Fibroblast of skin of abdomen (primary cell): ENCODE results near the gene TMEM38A.
"Not testable (repeated sequence)": the region's sequence is repeated elsewhere in the genome, so short reads cannot be mapped to it uniquely, and the experiment has no call there.

Experiments used
- DNase-seq: peaks from one replicate; pipeline ENCODE4 v3.0.0-alpha.2; 2013

TMEM38A gene

DNA sequence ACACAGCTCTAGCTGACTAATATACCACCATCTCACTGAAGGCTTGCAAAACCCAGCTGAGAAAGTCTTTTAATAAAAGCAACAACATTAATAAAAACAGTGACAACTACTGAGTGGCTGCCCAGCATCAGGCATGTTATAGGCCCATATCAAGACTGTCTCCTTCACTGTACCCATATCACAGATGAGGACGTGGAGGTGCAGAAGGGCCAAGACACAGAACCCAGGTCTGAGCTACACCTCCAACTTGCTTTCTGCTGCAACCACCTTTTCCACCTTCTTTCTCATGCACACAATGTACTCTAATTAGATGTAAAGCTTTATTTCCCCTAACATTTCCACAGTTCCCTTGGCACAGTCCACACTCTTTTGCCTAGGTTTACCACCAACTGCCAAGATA, 22.3 kb upstream of the TMEM38A start:
- no peak for DNase-seq

GRCh38 chr19:16640951-16641350, 20.0 kb upstream of the TMEM38A start:
- DNase-seq: no peak

- DNase-seq: no peak
Observed at GRCh38 chr19:16641695-16642094, 19.2 kb upstream of the TMEM38A start.

- DNase-seq: no peak
Observed at GRCh38 chr19:16645140-16645539, 15.8 kb upstream of the TMEM38A start.

- no peak for DNase-seq
Observed at GRCh38 chr19:16649734-16650133, 11.2 kb upstream of the TMEM38A start.

DNA sequence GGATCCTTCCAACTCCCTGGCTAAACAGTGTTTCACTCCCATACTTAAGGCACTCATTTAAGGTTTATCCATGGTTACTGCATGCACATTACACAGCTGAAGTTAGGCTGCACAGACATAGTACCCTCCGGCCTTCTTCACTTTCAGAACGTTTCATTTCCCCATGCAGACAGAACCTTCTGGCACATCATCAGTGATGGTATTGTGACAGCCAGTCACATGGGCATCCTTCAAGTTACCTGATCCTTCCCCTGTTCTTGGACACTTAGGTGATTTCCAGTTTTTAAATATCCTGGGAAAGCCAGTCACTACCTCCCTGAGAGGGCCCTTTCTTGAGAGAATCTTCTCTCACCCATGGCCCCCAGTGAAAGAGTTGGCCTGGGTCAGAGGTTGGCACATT, 10.1 kb upstream of the TMEM38A start:
- DNase-seq: no peak

GRCh38 chr19:16651421-16652188, 9.3 kb upstream of the TMEM38A start:
- DNase-seq: not testable (repeated sequence)

- no peak for DNase-seq
Observed at GRCh38 chr19:16652854-16653253, 8.1 kb upstream of the TMEM38A start.

GRCh38 chr19:16654140-16654539, 6.8 kb upstream of the TMEM38A start:
- DNase-seq: no peak

- no peak for DNase-seq
Observed at GRCh38 chr19:16654627-16655026, 6.3 kb upstream of the TMEM38A start.

- DNase-seq: no peak
Observed at GRCh38 chr19:16655727-16656126, 5.2 kb upstream of the TMEM38A start.

- DNase-seq: no peak
Observed at GRCh38 chr19:16657384-16657783, 3.6 kb upstream of the TMEM38A start.

DNA sequence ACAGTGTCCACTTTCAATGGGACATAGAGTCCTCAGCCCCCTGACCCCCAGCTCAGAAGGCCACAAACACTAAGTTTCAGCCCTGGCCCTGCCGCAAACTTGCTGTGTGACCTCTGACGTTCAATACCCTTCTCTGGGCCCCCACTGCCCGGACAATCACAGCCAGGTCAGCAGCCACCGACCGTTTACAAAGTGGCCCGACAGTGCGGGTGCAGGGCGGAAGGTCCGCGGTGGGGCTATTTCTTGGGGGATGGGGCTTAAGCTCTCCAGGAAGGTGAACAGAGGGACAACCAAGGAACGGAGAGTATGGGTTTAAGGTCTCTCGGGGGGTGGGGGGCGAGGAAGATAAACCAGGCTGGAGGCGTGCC, 1.5 kb upstream of the TMEM38A start:
- DNase-seq: no peak

GRCh38 chr19:16659832-16660708, 869 bp upstream of the TMEM38A start, which contains the start of gene SMIM7:
SMIM7 (minus strand) TSS chr19:16660144; CDS start chr19:16660110, 34 bp downstream.
- peak; percentile 99 for DNase-seq

- DNase-seq: no peak
Observed at GRCh38 chr19:16661480-16662034, 618 bp downstream of the TMEM38A start.

- DNase-seq: no peak
Observed at GRCh38 chr19:16668176-16668575, 7.2 kb downstream of the TMEM38A start.

DNA sequence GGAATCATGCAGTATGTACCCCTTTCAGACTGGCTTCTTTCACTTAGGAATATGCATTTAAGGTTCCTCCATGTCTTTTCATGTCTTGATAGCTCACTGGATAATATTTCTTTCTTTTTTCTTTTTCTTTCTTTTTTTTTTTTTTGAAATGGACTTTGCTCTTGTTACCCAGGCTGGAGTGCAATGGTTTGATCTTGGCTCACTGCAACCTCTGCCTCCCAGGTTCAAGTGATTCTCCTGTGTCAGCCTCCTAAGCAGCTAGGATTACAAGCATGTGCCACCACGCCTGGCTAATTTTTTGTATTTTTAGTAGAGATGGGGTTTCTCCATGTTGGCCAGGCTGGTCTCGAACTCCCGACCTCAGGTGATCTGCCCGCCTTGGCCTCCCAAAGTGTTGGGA, 7.8 kb downstream of the TMEM38A start:
- DNase-seq: not testable (repeated sequence)

DNA sequence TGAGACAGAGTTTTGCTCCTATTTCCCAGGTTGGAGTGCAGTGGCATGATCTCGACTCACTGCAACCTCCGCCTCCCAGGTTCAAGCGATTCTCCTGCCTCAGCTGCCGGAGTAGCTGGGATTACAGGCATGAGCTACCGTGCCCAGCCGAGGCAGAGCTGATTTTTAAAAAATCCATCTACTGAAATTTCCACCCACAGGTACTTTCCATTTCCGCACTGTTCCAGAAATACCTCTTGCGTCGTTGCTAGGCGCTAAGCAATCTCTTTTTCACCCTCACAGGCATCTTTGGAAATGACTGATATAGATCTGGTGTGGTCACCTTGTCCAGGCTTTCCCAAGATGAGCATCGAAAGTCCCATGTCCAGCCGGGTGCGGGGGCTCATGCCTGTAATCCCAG, 9.4 kb downstream of the TMEM38A start:
- no peak for DNase-seq

- DNase-seq: no peak
Observed at GRCh38 chr19:16671652-16672274, 10.8 kb downstream of the TMEM38A start.

DNA sequence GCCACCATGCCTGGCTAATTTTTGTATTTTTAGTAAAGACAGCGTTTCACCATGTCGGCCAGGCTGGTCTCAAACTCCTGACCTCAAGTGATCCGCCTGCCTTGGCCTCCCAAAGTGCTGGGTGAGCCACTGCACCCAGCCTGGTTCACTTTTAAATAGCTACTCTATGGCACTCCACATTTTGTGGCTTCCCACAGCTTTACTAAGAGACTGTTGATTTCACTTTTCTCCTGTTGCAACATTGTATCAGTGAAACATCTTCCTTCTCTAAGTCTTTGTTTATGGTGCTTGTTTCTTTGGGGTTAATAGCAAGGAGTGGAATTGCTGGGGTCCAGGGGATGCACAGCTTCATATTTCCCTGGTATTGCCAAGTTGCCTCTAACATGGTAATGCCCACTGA, 12.3 kb downstream of the TMEM38A start:
- no peak for DNase-seq

- DNase-seq: not testable (repeated sequence)
Observed at GRCh38 chr19:16673839-16674238, 12.9 kb downstream of the TMEM38A start.

DNA sequence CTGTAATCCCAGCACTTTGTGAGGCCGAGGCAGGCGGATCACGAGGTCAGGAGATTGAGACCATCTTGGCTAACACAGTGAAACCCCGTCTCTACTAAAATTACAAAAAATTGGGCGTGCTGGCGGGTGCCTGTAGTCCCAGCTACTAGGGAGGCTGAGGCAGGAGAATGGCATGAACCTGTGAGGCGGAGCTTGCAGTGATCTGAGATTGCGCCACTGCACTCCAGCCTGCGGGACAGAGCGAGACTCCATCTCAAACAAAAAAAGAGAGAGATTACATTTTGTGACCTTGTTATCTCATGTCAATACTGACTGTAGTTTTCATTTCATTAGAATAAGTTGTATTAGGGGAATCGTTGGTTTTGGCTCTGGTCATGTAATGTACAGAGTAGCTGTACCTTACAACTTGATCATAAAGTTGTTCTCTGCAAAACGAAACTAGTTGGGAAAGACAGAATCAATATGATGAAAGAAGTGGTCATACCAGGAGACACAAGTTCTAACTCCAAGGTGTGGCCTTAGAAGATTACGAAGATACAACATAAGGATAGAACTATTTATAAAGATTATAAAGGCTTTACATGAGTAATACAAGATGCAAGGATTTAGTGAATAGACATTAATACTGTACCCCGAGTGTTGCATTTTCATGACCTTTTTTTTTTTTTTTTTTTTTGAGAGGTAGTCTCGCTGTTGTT, 15.3 kb downstream of the TMEM38A start:
- DNase-seq: no peak
